ENCODE results near the gene CEND1.

The CEND1 gene

GRCh38 chr11:797296-798092 lies 7.6 kb upstream of the CEND1 start:
- TF ChIP-seq POLR2AphosphoS5 (IDR thresholded peaks at IDR 0.05; ENCODE audit: low read depth, low read length): peak; percentile 36; the same call in 1 of the 2 replicates
- TF ChIP-seq TAF1 (IDR thresholded peaks at IDR 0.05; ENCODE audit: borderline replicate concordance, low read depth, low read length): no peak
- TF ChIP-seq POLR2A (IDR thresholded peaks at IDR 0.05; ENCODE audit: low read depth, low read length): no peak; the same call in 1 of the 2 replicates
- peak; percentile 94 for DNase-seq (ENCODE audit: insufficient read length)
- FAIRE-seq: peak; percentile 99

GRCh38 chr11:796565-797295 lies 6.8 kb upstream of the CEND1 start:
- 0 out of 2 replicates have a peak, but pooled peaks have one; percentile 28 for TF ChIP-seq POLR2A (IDR thresholded peaks at IDR 0.05; ENCODE audit: low read depth, low read length)
- TF ChIP-seq POLR2AphosphoS5 (IDR thresholded peaks at IDR 0.05; ENCODE audit: low read depth, low read length): peak; percentile 0; the same call in 1 of the 2 replicates
- no peak for TF ChIP-seq TAF1 (IDR thresholded peaks at IDR 0.05; ENCODE audit: borderline replicate concordance, low read depth, low read length)
- DNase-seq (ENCODE audit: insufficient read length) (no peak), FAIRE-seq (no peak)

- TF ChIP-seq TAF1 (IDR thresholded peaks at IDR 0.05; ENCODE audit: borderline replicate concordance, low read depth, low read length) (no peak; the same call in 1 of the 2 replicates), POLR2A (IDR thresholded peaks at IDR 0.05; ENCODE audit: low read depth, low read length) (peak; percentile 53), POLR2AphosphoS5 (IDR thresholded peaks at IDR 0.05; ENCODE audit: low read depth, low read length) (peak; percentile 50; the same call in 1 of the 2 replicates)
- DNase-seq (ENCODE audit: insufficient read length) (peak; percentile 99), FAIRE-seq (peak; percentile 99)
Measured at GRCh38 chr11:795634-796564, 6.0 kb upstream of the CEND1 start.

- no peak for DNase-seq (ENCODE audit: insufficient read length)
- peak; percentile 64 for FAIRE-seq
- TF ChIP-seq TAF1 (IDR thresholded peaks at IDR 0.05; ENCODE audit: borderline replicate concordance, low read depth, low read length): no peak
- no peak for TF ChIP-seq POLR2AphosphoS5 (IDR thresholded peaks at IDR 0.05; ENCODE audit: low read depth, low read length)
- TF ChIP-seq POLR2A (IDR thresholded peaks at IDR 0.05; ENCODE audit: low read depth, low read length): no peak
Measured at GRCh38 chr11:794766-795633, 5.1 kb upstream of the CEND1 start.

- DNase-seq (ENCODE audit: insufficient read length): no peak
- TF ChIP-seq TAF1 (IDR thresholded peaks at IDR 0.05; ENCODE audit: borderline replicate concordance, low read depth, low read length) (no peak), POLR2A (IDR thresholded peaks at IDR 0.05; ENCODE audit: low read depth, low read length) (no peak), POLR2AphosphoS5 (IDR thresholded peaks at IDR 0.05; ENCODE audit: low read depth, low read length) (no peak)
Measured at GRCh38 chr11:794013-794765, 4.3 kb upstream of the CEND1 start.

DNA sequence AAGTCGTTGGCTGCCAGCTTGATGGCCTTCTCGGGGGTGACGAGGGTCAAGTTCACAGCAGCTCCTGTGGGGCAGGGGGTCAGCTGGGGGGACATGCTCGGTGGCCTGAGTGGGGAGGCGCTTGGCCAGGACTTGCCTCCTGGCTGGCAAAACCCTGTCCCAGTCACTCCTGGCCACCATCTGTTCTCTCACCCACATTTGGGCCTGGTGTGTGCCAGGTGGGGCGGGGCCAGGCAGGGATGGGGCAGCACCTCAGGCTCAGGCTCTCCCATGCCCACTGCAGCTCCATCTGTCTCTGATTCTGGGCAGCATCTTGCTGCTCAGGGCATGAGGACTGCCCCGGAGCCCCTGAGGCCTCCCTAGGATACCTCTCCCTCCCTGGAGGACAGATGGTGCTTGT lies 3.7 kb upstream of the CEND1 start:
- DNase-seq (ENCODE audit: insufficient read length) (no peak), FAIRE-seq (no peak)
- TF ChIP-seq POLR2A (IDR thresholded peaks at IDR 0.05; ENCODE audit: low read depth, low read length) (no peak), POLR2AphosphoS5 (IDR thresholded peaks at IDR 0.05; ENCODE audit: low read depth, low read length) (no peak), TAF1 (IDR thresholded peaks at IDR 0.05; ENCODE audit: borderline replicate concordance, low read depth, low read length) (no peak)

More at GRCh38 chr11:794013-794765, 4.3 kb upstream of the CEND1 start:
- FAIRE-seq: no peak

DNA sequence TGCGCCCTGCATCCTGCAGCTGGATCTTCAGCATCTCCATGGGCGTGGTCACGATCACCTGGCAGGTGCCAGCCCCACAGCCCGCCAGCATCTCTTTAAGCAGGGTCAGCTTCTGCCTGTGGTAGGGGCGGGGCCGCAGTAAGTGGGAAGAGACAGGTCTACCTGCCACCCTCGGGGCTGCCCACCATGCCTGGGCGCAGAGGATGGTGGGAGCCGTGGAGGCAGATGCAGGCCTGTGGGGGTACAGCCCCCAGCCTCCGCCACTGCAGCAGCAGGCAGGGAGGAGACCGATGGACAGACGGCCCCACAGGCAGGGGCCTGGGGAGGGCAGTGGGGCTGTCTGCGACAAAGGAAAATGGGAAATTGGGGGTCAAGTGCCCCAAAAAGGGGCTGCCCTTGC lies 3.0 kb upstream of the CEND1 start:
- DNase-seq (ENCODE audit: insufficient read length) (no peak), FAIRE-seq (no peak)
- TF ChIP-seq POLR2A (IDR thresholded peaks at IDR 0.05; ENCODE audit: low read depth, low read length): no peak
- TF ChIP-seq POLR2AphosphoS5 (IDR thresholded peaks at IDR 0.05; ENCODE audit: low read depth, low read length): no peak
- TF ChIP-seq TAF1 (IDR thresholded peaks at IDR 0.05; ENCODE audit: borderline replicate concordance, low read depth, low read length): no peak

GRCh38 chr11:792535-792821 lies 2.6 kb upstream of the CEND1 start:
- TF ChIP-seq TAF1 (IDR thresholded peaks at IDR 0.05; ENCODE audit: borderline replicate concordance, low read depth, low read length) (no peak), POLR2AphosphoS5 (IDR thresholded peaks at IDR 0.05; ENCODE audit: low read depth, low read length) (no peak), POLR2A (IDR thresholded peaks at IDR 0.05; ENCODE audit: low read depth, low read length) (no peak)
- FAIRE-seq: no peak

GRCh38 chr11:791658-792534 lies 2.0 kb upstream of the CEND1 start:
- no peak for DNase-seq (ENCODE audit: insufficient read length)
- no peak for FAIRE-seq
- TF ChIP-seq POLR2A (IDR thresholded peaks at IDR 0.05; ENCODE audit: low read depth, low read length): no peak
- TF ChIP-seq TAF1 (IDR thresholded peaks at IDR 0.05; ENCODE audit: borderline replicate concordance, low read depth, low read length): no peak
- TF ChIP-seq POLR2AphosphoS5 (IDR thresholded peaks at IDR 0.05; ENCODE audit: low read depth, low read length): no peak

More at GRCh38 chr11:792535-792821, 2.6 kb upstream of the CEND1 start:
- DNase-seq (ENCODE audit: insufficient read length): no peak
